ENCODE results near the gene HIPK2.

The HIPK2 gene

GRCh38 chr7:139540203-139540602 lies 237.6 kb downstream of the HIPK2 start:
- DNase-seq = no peak
- no peak overlapping the region for H3K4me3 ChIP-seq (ENCODE audit: low read depth, low read length)
- peaks cover 2% of the 10 kb centered on the region for H3K27me3 ChIP-seq (replicated peaks)
- in situ Hi-C loops (cut with HindIII; ENCODE audit: low pct_ligation_motif_present, low sequenced_read_pairs) = no loop called here
- no peaks in the 10 kb centered on the region for H3K36me3 ChIP-seq (replicated peaks)
- H3K27ac ChIP-seq = no peak overlapping the region
- no peak for TF ChIP-seq CTCF (IDR thresholded peaks at IDR 0.05; ENCODE audit: low read depth, low read length, missing control alignments)

- in situ Hi-C loops (cut with HindIII; ENCODE audit: low pct_ligation_motif_present, low sequenced_read_pairs) = no loop called here
- no peaks in the 10 kb centered on the region for H3K36me3 ChIP-seq (replicated peaks)
- no peak for DNase-seq
- peaks cover 2% of the 10 kb centered on the region for H3K27me3 ChIP-seq (replicated peaks)
- no peak overlapping the region for H3K4me3 ChIP-seq (ENCODE audit: low read depth, low read length)
- no peak overlapping the region for H3K27ac ChIP-seq
- no peak for TF ChIP-seq CTCF (IDR thresholded peaks at IDR 0.05; ENCODE audit: low read depth, low read length, missing control alignments)
Observed at GRCh38 chr7:139538881-139539635, 238.7 kb downstream of the HIPK2 start.

- in situ Hi-C loops (cut with HindIII; ENCODE audit: low pct_ligation_motif_present, low sequenced_read_pairs) = no loop called here
- Histone ChIP-seq H3K27ac (no peak overlapping the region), H3K4me3 (ENCODE audit: low read depth, low read length) (no peak overlapping the region), H3K36me3 (replicated peaks) (no peaks in the 10 kb centered on the region), H3K27me3 (replicated peaks) (peaks cover 3% of the 10 kb centered on the region)
- TF ChIP-seq CTCF (IDR thresholded peaks at IDR 0.05; ENCODE audit: low read depth, low read length, missing control alignments) = no peak
- no peak for DNase-seq
Observed at GRCh38 chr7:139536152-139536551, 241.6 kb downstream of the HIPK2 start.

GRCh38 chr7:139534966-139535651 lies 242.7 kb downstream of the HIPK2 start:
- Histone ChIP-seq H3K4me3 (ENCODE audit: low read depth, low read length) (no peak overlapping the region), H3K27me3 (replicated peaks) (peaks cover 3% of the 10 kb centered on the region), H3K27ac (no peak overlapping the region), H3K36me3 (replicated peaks) (no peaks in the 10 kb centered on the region)
- no peak for TF ChIP-seq CTCF (IDR thresholded peaks at IDR 0.05; ENCODE audit: low read depth, low read length, missing control alignments)
- in situ Hi-C loops (cut with HindIII; ENCODE audit: low pct_ligation_motif_present, low sequenced_read_pairs) = no loop called here
- no peak for DNase-seq

GRCh38 chr7:139534096-139534495 lies 243.7 kb downstream of the HIPK2 start:
- Histone ChIP-seq H3K4me3 (ENCODE audit: low read depth, low read length) (no peak overlapping the region), H3K36me3 (replicated peaks) (no peaks in the 10 kb centered on the region), H3K27ac (no peak overlapping the region), H3K27me3 (replicated peaks) (peaks cover 3% of the 10 kb centered on the region)
- in situ Hi-C loops (cut with HindIII; ENCODE audit: low pct_ligation_motif_present, low sequenced_read_pairs) = no loop called here
- no peak for DNase-seq
- TF ChIP-seq CTCF (IDR thresholded peaks at IDR 0.05; ENCODE audit: low read depth, low read length, missing control alignments) = no peak
